OCI-LY1 (cell line): ENCODE data around the gene ADGRG3.

Experiments used
- H2AFZ ChIP-seq: fragments of 200-600 bp; sonication (generic), shearing (Covaris generic); 2 replicates; pipeline ENCODE4 v1.6.0; 2014; ENCODE audit warnings: antibody characterized with exemption, mild to moderate bottlenecking, low read length
- H3F3A ChIP-seq: fragments of 200-600 bp; sonication (generic), shearing (Covaris generic); 2 replicates; pipeline ENCODE4 v1.6.0; 2014; ENCODE audit warnings: mild to moderate bottlenecking, antibody characterized with exemption, low read length, moderate library complexity; ENCODE audit not compliant: insufficient read depth
- H3K27ac ChIP-seq: fragments of 200-600 bp; sonication (generic); 2 replicates; pipeline ENCODE4 v1.5.1; 2014; ENCODE audit warnings: low read length, mixed run types, mild to moderate bottlenecking, low read depth; ENCODE audit not compliant: poor library complexity, severe bottlenecking
- H3K27me3 ChIP-seq: fragments of 200-600 bp; sonication (generic); 2 replicates; pipeline ENCODE4 v1.6.0; 2014; ENCODE audit warnings: antibody characterized with exemption, mild to moderate bottlenecking, low read length, moderate library complexity; ENCODE audit not compliant: insufficient read depth
- H3K36me3 ChIP-seq: fragments of 200-600 bp; sonication (generic); 2 replicates; pipeline ENCODE4 v1.6.1; 2014; ENCODE audit warnings: mild to moderate bottlenecking, antibody characterized with exemption, low read length, moderate library complexity, mixed read lengths; ENCODE audit not compliant: insufficient read depth
- H3K4me1 ChIP-seq: fragments of 200-600 bp; sonication (generic); 2 replicates; pipeline ENCODE4 v1.5.1; 2014; ENCODE audit warnings: mild to moderate bottlenecking, low read length, moderate library complexity; ENCODE audit not compliant: insufficient read depth, severe bottlenecking
- H3K4me2 ChIP-seq: fragments of 200-600 bp; sonication (generic), shearing (Covaris generic); 2 replicates; pipeline ENCODE4 v1.6.1; 2014; ENCODE audit warnings: low read length
- H3K4me3 ChIP-seq: fragments of 200-600 bp; sonication (generic); 2 replicates; pipeline ENCODE4 v1.5.1; 2014; ENCODE audit warnings: low read length, low read depth, mild to moderate bottlenecking, mixed read lengths; ENCODE audit not compliant: poor library complexity, severe bottlenecking
- H3K79me2 ChIP-seq: fragments of 200-600 bp; shearing (Covaris generic); 2 replicates; pipeline ENCODE4 v1.6.1; 2016; ENCODE audit warnings: mixed run types, low read length, mixed read lengths; ENCODE audit not compliant: insufficient read depth
- H3K9ac ChIP-seq: fragments of 200-600 bp; sonication (generic), shearing (Covaris generic); 2 replicates; pipeline ENCODE4 v1.6.1; 2014; ENCODE audit warnings: mild to moderate bottlenecking, low read length, mixed read lengths
- H3K9me2 ChIP-seq: fragments of 200-600 bp; sonication (generic), shearing (Covaris generic); 2 replicates; pipeline ENCODE4 v1.6.1; 2014; ENCODE audit warnings: low read depth, mild to moderate bottlenecking, low read length, mixed read lengths
- H3K9me3 ChIP-seq: fragments of 200-600 bp; shearing (Covaris generic); 2 replicates; pipeline ENCODE4 v1.6.1; 2014; ENCODE audit warnings: low read length, mixed read lengths
- H4K20me1 ChIP-seq: fragments of 200-600 bp; sonication (generic), shearing (Covaris generic); 2 replicates; pipeline ENCODE4 v1.6.0; 2016; ENCODE audit warnings: mild to moderate bottlenecking, low read length; ENCODE audit not compliant: insufficient read depth
- CTCF ChIP-seq: fragments of 200-600 bp; sonication (generic), shearing (Covaris generic); IDR thresholded peaks from 2 replicates; pipeline ENCODE4 v1.5.1; 2017; ENCODE audit warnings: mild to moderate bottlenecking, antibody characterized with exemption, low read length, moderate library complexity, mixed read lengths
- EZH2 ChIP-seq: fragments of 200-600 bp; sonication (generic), shearing (Covaris generic); IDR thresholded peaks from 2 replicates; pipeline ENCODE4 v1.8.0; 2017; ENCODE audit warnings: borderline replicate concordance, mixed run types, mild to moderate bottlenecking, antibody characterized with exemption, low read length, moderate library complexity, mixed read lengths

Gene ADGRG3

GRCh38 chr16:57656342-57656955, 11.7 kb upstream of the ADGRG3 start:
- no peak for TF ChIP-seq CTCF
- no peak for TF ChIP-seq EZH2
- no peak overlapping the region for H3K27ac ChIP-seq

GRCh38 chr16:57657228-57657627, 10.9 kb upstream of the ADGRG3 start:
- H4K20me1 ChIP-seq = no peaks in the 10 kb centered on the region
- no peaks in the 10 kb centered on the region for H3K9me2 ChIP-seq
- H3K27ac ChIP-seq = no peak overlapping the region
- no peaks in the 10 kb centered on the region for H3K36me3 ChIP-seq
- no peak overlapping the region for H2AFZ ChIP-seq
- no peaks in the 10 kb centered on the region for H3K4me1 ChIP-seq
- no peak overlapping the region for H3K4me3 ChIP-seq
- H3K9ac ChIP-seq = no peak overlapping the region
- no peak for TF ChIP-seq CTCF
- TF ChIP-seq EZH2 = no peak
- H3F3A ChIP-seq = no peaks in the 10 kb centered on the region
- H3K27me3 ChIP-seq = 0 out of 2 replicates have a peak, but pooled peaks cover 7% of the 10 kb centered on the region
- H3K9me3 ChIP-seq = no peaks in the 10 kb centered on the region
- no peaks in the 10 kb centered on the region for H3K79me2 ChIP-seq
- no peak overlapping the region for H3K4me2 ChIP-seq

More at GRCh38 chr16:57656342-57656955, 11.7 kb upstream of the ADGRG3 start:
- no peaks in the 10 kb centered on the region for H3K9me3 ChIP-seq
- H4K20me1 ChIP-seq = no peaks in the 10 kb centered on the region
- no peaks in the 10 kb centered on the region for H3K36me3 ChIP-seq
- no peak overlapping the region for H3K4me2 ChIP-seq
- H3F3A ChIP-seq = no peaks in the 10 kb centered on the region
- 0 out of 2 replicates have a peak, but pooled peaks cover 7% of the 10 kb centered on the region for H3K27me3 ChIP-seq
- no peaks in the 10 kb centered on the region for H3K9me2 ChIP-seq
- H2AFZ ChIP-seq = no peak overlapping the region
- H3K79me2 ChIP-seq = no peaks in the 10 kb centered on the region
- H3K4me3 ChIP-seq = no peak overlapping the region
- H3K4me1 ChIP-seq = no peaks in the 10 kb centered on the region
- no peak overlapping the region for H3K9ac ChIP-seq

- Histone ChIP-seq H3K79me2 (no peaks in the 10 kb centered on the region), H3K9ac (no peak overlapping the region), H4K20me1 (no peaks in the 10 kb centered on the region), H3K36me3 (no peaks in the 10 kb centered on the region), H3K9me3 (no peaks in the 10 kb centered on the region), H3K27ac (no peak overlapping the region), H2AFZ (no peak overlapping the region), H3K4me1 (no peaks in the 10 kb centered on the region), H3K4me2 (no peak overlapping the region), H3K9me2 (no peaks in the 10 kb centered on the region), H3K4me3 (no peak overlapping the region), H3F3A (no peaks in the 10 kb centered on the region), H3K27me3 (0 out of 2 replicates have a peak, but pooled peaks cover 7% of the 10 kb centered on the region)
- TF ChIP-seq CTCF = no peak
- no peak for TF ChIP-seq EZH2
These were observed 9.8 kb upstream of the ADGRG3 start for GRCh38 chr16:57658130-57658877.
